ENCODE results near the gene PGBD2. TPM values are rescaled to one million over a fixed set of nuclear protein-coding genes. Genes with fewer than 3 reads are reported as not detected.
"Not testable (repeated sequence)": the region's sequence is repeated elsewhere in the genome, so short reads cannot be mapped to it uniquely, and the experiment has no call there.

Gene PGBD2
- total RNA-seq, 4 donors from 2014 or later, result 7.9 to 16.5 (median 13.0) TPM

DNA sequence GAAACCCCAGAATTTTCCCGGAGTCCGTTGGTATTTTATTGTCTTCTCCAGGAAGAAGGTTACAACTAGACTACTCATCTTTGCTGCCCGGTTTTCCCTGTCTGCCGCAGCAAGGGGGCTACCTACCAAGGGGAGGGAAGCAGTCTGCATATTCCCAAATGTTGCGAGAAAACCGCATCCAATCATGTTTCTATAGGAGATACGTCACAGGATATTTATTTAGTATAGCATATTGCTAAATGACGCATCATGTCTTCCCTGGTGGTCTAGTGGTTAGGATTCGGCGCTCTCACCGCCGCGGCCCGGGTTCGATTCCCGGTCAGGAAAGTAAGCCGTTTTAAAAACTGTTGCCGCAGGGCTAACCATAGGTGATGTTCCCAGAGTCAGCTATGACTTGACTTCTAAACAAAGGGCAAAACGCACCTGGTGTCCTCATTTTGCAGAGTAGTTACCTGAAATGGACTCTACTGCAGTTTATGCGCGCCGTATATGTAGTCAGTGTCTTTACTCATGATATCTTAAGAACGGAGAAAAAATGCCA, 32.0 kb upstream of the PGBD2 start:
- Histone ChIP-seq H3K4me1 (no peaks in the 10 kb centered on the region), H3K27ac (peak overlapping the region; percentile 97), H3K36me3 (no peaks in the 10 kb centered on the region), H3K9me3 (no peaks in the 10 kb centered on the region), H3K4me3 (peak overlapping the region; percentile 71 to 81), H3K27me3 (no peaks in the 10 kb centered on the region)
- peak; percentile 80 to 88 for DNase-seq
- intact Hi-C loops (cut with DNase I; ENCODE audit: low total_unique reads), result no loop called here
- no peak for TF ChIP-seq POLR2A (IDR thresholded peaks at IDR 0.05)
- TF ChIP-seq, protein P1, sequence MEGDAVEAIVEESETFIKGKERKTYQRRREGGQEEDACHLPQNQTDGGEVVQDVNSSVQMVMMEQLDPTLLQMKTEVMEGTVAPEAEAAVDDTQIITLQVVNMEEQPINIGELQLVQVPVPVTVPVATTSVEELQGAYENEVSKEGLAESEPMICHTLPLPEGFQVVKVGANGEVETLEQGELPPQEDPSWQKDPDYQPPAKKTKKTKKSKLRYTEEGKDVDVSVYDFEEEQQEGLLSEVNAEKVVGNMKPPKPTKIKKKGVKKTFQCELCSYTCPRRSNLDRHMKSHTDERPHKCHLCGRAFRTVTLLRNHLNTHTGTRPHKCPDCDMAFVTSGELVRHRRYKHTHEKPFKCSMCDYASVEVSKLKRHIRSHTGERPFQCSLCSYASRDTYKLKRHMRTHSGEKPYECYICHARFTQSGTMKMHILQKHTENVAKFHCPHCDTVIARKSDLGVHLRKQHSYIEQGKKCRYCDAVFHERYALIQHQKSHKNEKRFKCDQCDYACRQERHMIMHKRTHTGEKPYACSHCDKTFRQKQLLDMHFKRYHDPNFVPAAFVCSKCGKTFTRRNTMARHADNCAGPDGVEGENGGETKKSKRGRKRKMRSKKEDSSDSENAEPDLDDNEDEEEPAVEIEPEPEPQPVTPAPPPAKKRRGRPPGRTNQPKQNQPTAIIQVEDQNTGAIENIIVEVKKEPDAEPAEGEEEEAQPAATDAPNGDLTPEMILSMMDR (IDR thresholded peaks at IDR 0.05), result no peak

DNA sequence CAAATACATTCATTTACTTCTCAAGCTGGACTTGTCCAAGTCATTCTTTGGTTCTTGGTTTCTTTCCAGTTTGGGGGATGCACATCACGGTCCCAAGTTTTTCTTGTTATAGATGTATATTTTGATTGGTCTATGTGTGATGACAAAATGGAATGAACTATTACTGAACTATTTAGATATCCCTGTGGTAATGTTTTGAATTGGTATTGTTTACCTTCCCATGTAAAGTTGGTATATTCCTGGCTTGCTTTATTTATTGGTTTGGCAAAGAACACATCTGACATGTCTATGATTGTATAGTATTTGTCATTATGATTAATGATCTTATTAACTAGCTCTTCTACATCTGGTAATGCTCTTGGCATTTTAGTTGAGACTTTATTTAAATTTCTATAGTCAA, 24.8 kb upstream of the PGBD2 start:
- Histone ChIP-seq H3K9me3 (no peaks in the 10 kb centered on the region), H3K4me3 (no peak overlapping the region), H3K27ac (no peak overlapping the region), H3K4me1 (no peaks in the 10 kb centered on the region), H3K36me3 (no peaks in the 10 kb centered on the region), H3K27me3 (no peaks in the 10 kb centered on the region)
- no peak for DNase-seq
- no peak for TF ChIP-seq POLR2A (IDR thresholded peaks at IDR 0.05)
- TF ChIP-seq, protein P1 (IDR thresholded peaks at IDR 0.05), result no peak
- intact Hi-C loops (cut with DNase I; ENCODE audit: low total_unique reads), result no loop called here

DNA sequence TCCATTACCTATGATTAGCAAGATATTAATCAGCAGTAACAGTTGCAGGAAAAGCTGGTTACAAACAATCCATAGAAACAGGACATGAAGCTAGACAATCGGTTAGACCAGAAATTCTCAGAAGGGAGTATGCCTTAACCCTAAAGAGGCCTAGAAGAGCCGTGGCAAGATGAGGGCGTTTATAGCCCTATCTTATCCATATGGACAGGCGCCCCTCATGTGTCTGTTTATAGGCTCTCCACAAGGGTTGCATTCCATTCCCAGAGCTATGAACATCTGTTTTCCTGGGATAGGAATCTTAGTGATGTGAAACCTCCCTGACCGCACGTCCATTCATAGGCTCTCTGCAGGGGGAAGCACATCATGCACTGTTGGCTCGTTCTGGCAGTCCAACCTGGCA, 23.6 kb upstream of the PGBD2 start:
- H3K9me3 ChIP-seq; H3K27ac ChIP-seq; DNase-seq; H3K4me1 ChIP-seq; H3K27me3 ChIP-seq; H3K4me3 ChIP-seq; intact Hi-C loops (cut with DNase I; ENCODE audit: low total_unique reads); H3K36me3 ChIP-seq: not testable (repeated sequence)

DNA sequence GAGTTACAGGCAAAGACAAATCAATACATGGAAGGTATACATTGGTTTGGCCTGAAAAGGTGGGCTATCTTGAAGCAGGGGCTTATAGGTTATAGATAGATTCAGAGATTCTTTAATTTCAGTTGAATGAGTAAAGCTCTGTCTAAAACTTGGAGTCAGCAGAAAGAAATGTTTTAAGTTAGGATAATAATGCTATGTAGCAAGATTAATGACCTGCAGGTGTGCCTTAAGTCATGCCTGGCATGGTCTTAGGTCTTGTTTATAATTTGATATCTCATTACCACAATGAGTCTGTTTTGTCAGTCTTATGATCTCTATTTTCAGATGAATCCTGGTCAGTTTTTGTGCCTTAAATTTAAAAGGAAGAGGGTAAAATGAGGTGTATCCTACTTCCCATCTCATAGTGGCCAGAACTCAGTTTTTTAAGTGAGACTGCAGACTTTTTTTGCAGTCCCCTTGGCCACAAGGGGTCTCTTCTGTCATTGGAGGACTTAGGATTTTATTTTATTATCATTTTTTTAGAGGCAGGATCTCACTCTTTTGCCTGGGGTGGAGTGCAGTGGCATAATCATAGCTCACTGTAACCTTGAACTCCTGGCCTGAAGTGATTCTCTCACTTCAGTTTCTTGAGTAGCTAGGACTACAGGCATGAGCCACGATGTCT, 21.3 kb upstream of the PGBD2 start:
- Histone ChIP-seq H3K4me3 (no peak overlapping the region), H3K36me3 (no peaks in the 10 kb centered on the region), H3K27ac (no peak overlapping the region), H3K9me3 (no peaks in the 10 kb centered on the region), H3K27me3 (no peaks in the 10 kb centered on the region), H3K4me1 (no peaks in the 10 kb centered on the region)
- DNase-seq, result no peak
- TF ChIP-seq, protein P1 (IDR thresholded peaks at IDR 0.05), result no peak
- intact Hi-C loops (cut with DNase I; ENCODE audit: low total_unique reads), result no loop called here

DNA sequence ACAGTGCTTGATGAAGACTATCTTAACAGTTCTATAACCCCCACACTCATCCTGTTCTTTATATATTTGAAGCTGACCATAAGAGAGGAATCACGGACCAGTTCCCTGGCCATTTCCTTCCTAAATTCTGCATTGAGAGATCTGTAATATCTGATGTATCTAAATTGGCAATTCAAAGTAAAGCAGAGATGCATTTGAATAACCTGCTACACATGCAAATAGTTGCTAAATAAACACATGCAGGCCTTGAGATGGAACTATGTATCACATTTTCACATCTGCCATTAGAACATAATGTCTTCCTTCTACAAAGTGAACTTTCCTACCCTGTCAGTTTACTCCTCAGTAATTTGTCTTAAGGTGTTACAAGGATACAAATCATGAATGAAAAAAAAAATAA, 20.4 kb upstream of the PGBD2 start:
- no peak overlapping the region for H3K4me3 ChIP-seq
- no peak overlapping the region for H3K27ac ChIP-seq
- H3K36me3 ChIP-seq, result no peaks in the 10 kb centered on the region
- DNase-seq, result no peak
- H3K4me1 ChIP-seq, result no peaks in the 10 kb centered on the region
- intact Hi-C loops (cut with DNase I; ENCODE audit: low total_unique reads), result no loop called here
- no peak for TF ChIP-seq POLR2A (IDR thresholded peaks at IDR 0.05)
- TF ChIP-seq, protein P1 (IDR thresholded peaks at IDR 0.05), result no peak
- no peaks in the 10 kb centered on the region for H3K27me3 ChIP-seq
- no peaks in the 10 kb centered on the region for H3K9me3 ChIP-seq

All from uterus (tissue), 4 donors.